PFSK-1 (cell line): ENCODE measurements around the gene TNFRSF1B.

Source experiments
- FOXP2 ChIP-seq: optimal IDR thresholded peaks from 2 replicates; pipeline ENCODE3; 2011; ENCODE audit warnings: borderline replicate concordance, control low read depth, inconsistent platforms; ENCODE audit not compliant: insufficient read depth; ENCODE audit errors: extremely low read length, extremely low read depth
- POLR2AphosphoS5 ChIP-seq: IDR thresholded peaks from 2 replicates; pipeline ENCODE4 v1.6.1; 2012; ENCODE audit warnings: low read depth, mild to moderate bottlenecking, control low read depth, low read length, moderate library complexity
- SIN3A ChIP-seq: IDR thresholded peaks from 2 replicates; pipeline ENCODE4 v1.6.1; 2012; ENCODE audit warnings: mild to moderate bottlenecking, low read length, moderate library complexity, borderline replicate concordance; ENCODE audit not compliant: insufficient read depth
- TAF1 ChIP-seq: IDR thresholded peaks from 2 replicates; pipeline ENCODE4 v1.6.1; 2012; ENCODE audit warnings: low read length, control low read depth, borderline replicate concordance; ENCODE audit not compliant: insufficient read depth
- TF ChIP-seq, protein P1 (sequence below), 2 experiments: IDR thresholded peaks; 2 replicates each; pipeline versions ENCODE4 v1.6.1 to v1.8.0; 2011 to 2012; ENCODE audit warnings: low read depth in 2 of 2, low read length in 2 of 2, control low read depth in 1 of 2, inconsistent platforms in 1 of 2, mild to moderate bottlenecking in 1 of 2, moderate library complexity in 1 of 2; ENCODE audit not compliant: insufficient read depth in 1 of 2

TNFRSF1B gene

GRCh38 chr1:12183095-12183794, 16.5 kb downstream of the TNFRSF1B start:
- no peak for TF ChIP-seq POLR2AphosphoS5
- TF ChIP-seq SIN3A: no peak
- TF ChIP-seq, protein P1, sequence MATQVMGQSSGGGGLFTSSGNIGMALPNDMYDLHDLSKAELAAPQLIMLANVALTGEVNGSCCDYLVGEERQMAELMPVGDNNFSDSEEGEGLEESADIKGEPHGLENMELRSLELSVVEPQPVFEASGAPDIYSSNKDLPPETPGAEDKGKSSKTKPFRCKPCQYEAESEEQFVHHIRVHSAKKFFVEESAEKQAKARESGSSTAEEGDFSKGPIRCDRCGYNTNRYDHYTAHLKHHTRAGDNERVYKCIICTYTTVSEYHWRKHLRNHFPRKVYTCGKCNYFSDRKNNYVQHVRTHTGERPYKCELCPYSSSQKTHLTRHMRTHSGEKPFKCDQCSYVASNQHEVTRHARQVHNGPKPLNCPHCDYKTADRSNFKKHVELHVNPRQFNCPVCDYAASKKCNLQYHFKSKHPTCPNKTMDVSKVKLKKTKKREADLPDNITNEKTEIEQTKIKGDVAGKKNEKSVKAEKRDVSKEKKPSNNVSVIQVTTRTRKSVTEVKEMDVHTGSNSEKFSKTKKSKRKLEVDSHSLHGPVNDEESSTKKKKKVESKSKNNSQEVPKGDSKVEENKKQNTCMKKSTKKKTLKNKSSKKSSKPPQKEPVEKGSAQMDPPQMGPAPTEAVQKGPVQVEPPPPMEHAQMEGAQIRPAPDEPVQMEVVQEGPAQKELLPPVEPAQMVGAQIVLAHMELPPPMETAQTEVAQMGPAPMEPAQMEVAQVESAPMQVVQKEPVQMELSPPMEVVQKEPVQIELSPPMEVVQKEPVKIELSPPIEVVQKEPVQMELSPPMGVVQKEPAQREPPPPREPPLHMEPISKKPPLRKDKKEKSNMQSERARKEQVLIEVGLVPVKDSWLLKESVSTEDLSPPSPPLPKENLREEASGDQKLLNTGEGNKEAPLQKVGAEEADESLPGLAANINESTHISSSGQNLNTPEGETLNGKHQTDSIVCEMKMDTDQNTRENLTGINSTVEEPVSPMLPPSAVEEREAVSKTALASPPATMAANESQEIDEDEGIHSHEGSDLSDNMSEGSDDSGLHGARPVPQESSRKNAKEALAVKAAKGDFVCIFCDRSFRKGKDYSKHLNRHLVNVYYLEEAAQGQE (IDR thresholded peaks at IDR 0.05; ENCODE audit: insufficient read depth in 1 of 2, low read depth in 2 of 2, low read length in 2 of 2): no peak
- no peak for TF ChIP-seq TAF1
- TF ChIP-seq FOXP2: no peak

- TF ChIP-seq POLR2AphosphoS5 (no peak), SIN3A (no peak), TAF1 (no peak), FOXP2 (no peak)
- TF ChIP-seq, protein P1 (IDR thresholded peaks at IDR 0.05; ENCODE audit: insufficient read depth in 1 of 2, low read depth in 2 of 2, low read length in 2 of 2): no peak
Measured at GRCh38 chr1:12184008-12184681, 17.4 kb downstream of the TNFRSF1B start.

GRCh38 chr1:12185036-12185917, 18.5 kb downstream of the TNFRSF1B start:
- TF ChIP-seq, protein P1 (IDR thresholded peaks at IDR 0.05; ENCODE audit: insufficient read depth in 1 of 2, low read depth in 2 of 2, low read length in 2 of 2): no peak
- TF ChIP-seq POLR2AphosphoS5 (no peak), SIN3A (no peak), TAF1 (no peak), FOXP2 (no peak)

DNA sequence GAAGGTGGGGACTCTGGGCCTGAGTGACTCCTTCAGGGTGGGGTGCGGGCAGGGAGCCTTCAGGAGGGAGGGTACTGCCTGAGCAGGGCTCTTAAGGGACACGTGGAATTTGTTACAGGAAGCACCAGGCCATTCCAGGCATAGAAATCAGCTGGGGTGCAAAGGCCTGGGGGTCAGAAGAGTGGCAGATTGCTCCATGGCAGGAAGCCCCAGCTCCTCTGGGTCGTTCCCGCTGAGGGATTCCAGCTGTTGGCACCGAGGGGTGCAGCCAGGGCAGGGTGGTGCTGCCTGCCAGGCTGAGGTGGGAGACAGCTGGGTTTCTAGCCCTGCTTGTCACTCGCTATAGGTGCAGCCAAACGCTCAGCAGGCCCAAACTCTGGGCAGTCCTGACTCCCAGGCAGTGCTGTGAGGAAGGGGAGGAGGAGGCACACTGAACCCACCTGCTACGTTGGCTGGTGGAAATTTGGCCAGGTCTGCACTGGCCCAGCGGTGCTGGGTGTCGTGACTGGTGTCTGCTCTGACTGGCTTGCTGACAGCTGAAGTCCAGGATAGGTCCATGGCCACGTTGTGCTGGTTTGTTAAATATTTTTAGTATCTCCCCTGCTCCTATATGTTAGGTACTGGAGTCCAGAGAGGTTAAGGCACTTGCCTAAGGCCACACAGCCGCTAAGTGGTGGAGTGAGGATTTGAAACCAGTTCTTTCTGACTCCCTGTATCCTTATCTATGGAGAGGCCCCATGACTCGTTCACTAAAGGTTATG, 19.3 kb downstream of the TNFRSF1B start:
- TF ChIP-seq SIN3A: no peak
- TF ChIP-seq POLR2AphosphoS5: no peak
- no peak for TF ChIP-seq TAF1
- TF ChIP-seq, protein P1 (IDR thresholded peaks at IDR 0.05; ENCODE audit: insufficient read depth in 1 of 2, low read depth in 2 of 2, low read length in 2 of 2): no peak
- TF ChIP-seq FOXP2: no peak
